Heart left ventricle (tissue), 16 donors: ENCODE results near the gene ARHGAP8. TPM values are rescaled to one million over a fixed set of nuclear protein-coding genes. Genes with fewer than 3 reads are reported as not detected.

ENCODE experiments used
- ATAC-seq, 4 donors: fragments of 200-7000 bp; cut with Tn5 transposase; one replicate each; pipeline ENCODE4 v1.9.1; 2020 to 2022; ENCODE audit warnings: moderate library complexity in 4 of 4, mild to moderate bottlenecking in 3 of 4, moderate number of reproducible peaks in 1 of 4
- DNase-seq, 5 donors: peaks; one replicate each; pipeline ENCODE4 v3.0.0-alpha.2; 2020
- H3K27ac ChIP-seq, 12 donors: fragments of 200-600 bp; sonication (generic) in 4 of 12; one replicate each; pipeline versions ENCODE4 v1.5.0 to v1.8.0; 2016 to 2022; ENCODE audit warnings: mild to moderate bottlenecking in 2 of 12
- H3K27me3 ChIP-seq, 9 donors: fragments of 200-600 bp; sonication (generic) in 2 of 9; one replicate each; pipeline versions ENCODE4 v1.5.1 to v1.8.0; 2016 to 2022; ENCODE audit warnings: mild to moderate bottlenecking in 3 of 9
- H3K36me3 ChIP-seq, 9 donors: fragments of 200-600 bp; sonication (generic) in 2 of 9; one replicate each; pipeline versions ENCODE4 v1.5.0 to v1.8.0; 2018 to 2022; ENCODE audit warnings: mild to moderate bottlenecking in 2 of 9
- H3K4me1 ChIP-seq, 12 donors: fragments of 200-600 bp; sonication (generic) in 4 of 12; one replicate each; pipeline versions ENCODE4 v1.5.0 to v1.8.0; 2016 to 2022; ENCODE audit warnings: mild to moderate bottlenecking in 3 of 12
- H3K4me3 ChIP-seq, 12 donors: fragments of 200-600 bp; sonication (generic) in 4 of 12; one replicate each; pipeline versions ENCODE4 v1.5.0 to v1.8.0; 2017 to 2022; ENCODE audit warnings: mild to moderate bottlenecking in 9 of 12, moderate library complexity in 4 of 12
- H3K9me3 ChIP-seq, 12 donors: fragments of 200-600 bp; sonication (generic) in 4 of 12; one replicate each; pipeline versions ENCODE4 v1.5.0 to v1.8.0; 2016 to 2022; ENCODE audit warnings: mild to moderate bottlenecking in 1 of 12
- CTCF ChIP-seq, 12 donors: fragments of 200-600 bp; sonication (generic) in 4 of 12; IDR thresholded peaks; one replicate each; pipeline versions ENCODE4 v1.5.0 to v1.8.0; 2018 to 2022; ENCODE audit warnings: antibody characterized with exemption in 12 of 12, mild to moderate bottlenecking in 5 of 12
- POLR2A ChIP-seq, 2 donors: fragments of 450-650 bp; IDR thresholded peaks; one replicate each; pipeline ENCODE4 v1.6.1; 2017; ENCODE audit warnings: antibody characterized with exemption in 2 of 2, mild to moderate bottlenecking in 2 of 2, moderate library complexity in 2 of 2
- WGBS, 4 donors: extraction: QIAGEN DNeasy Blood & Tissue Kit in 2 of 4; methylation state at CpG; one replicate each; pipeline versions ENCODE4 v1.1.5 to v1.1.7; 2013 to 2018; 5-methylcytosine and 5-hydroxymethylcytosine counted together
- intact Hi-C, 10 donors: fragments of 100-400 bp; cut with DNase I; formaldehyde crosslinking; loops; one replicate each; pipeline versions ENCODE4 v1.11.1 to v1.14.2; 2022
- polyA plus RNA-seq, 2 donors: library from polyadenylated mRNA; stranded (reverse); fragments of 200-250 nt; gene quantifications; one replicate each; pipeline ENCODE4 v1.2.3, GENCODE V29; 2013
- total RNA-seq, 9 donors: library from RNA; depleted of rRNA in 2 of 9; stranded (reverse); fragments of >200 nt in 2 of 9; fragmentation: NEBNext Ultra II Directional in 3 of 9; extraction: Animal tissue kit (Norgen Biotek cat#: 25700) in 3 of 9; gene quantifications; one replicate each; pipeline versions ENCODE4 v1.1.0 to v1.2.4, GENCODE V29; 2016 to 2023
- donor health status: ischemic (EF 13 %, LVEDD 7.1; RV severe dilation, severe dysfunction).
- donor health status: healthy with polysubstance abuse.
- donor health status: DM: no; HTN: yes; CAD: no.
- donor health status: DM: no; HTN: no; CAD: no.
- donor health status: ischemic (EF 25% LVEDD 6.9; RV normal size, moderate dysfunction).
- donor health status: ischemic (EF 25% LVEDD 5.7; RV mildly dilated, moderate dysfunction).
- donor health status: healthy.
- donor health status: DM: yes; HTN: yes; CAD: no.
- donor health status: ischemic (EF 35%, LVEDD 5.7; RV mildly dilated, moderate dysfunction).
- donor health status: nonischemic (EF 11% LVEDD 7.7; RV severe dilation, severe dysfunction).
- donor health status: DM: yes; HTN: yes; CAD: no.
- donor health status: PGD.
- donor health status: ischemic (EF 29% LVEDD 5.4; RV normal size, mild dysfunction).
- donor health status: nonischemic (EF 23%, LVEDD 6.1; RV moderate dilation, normal function).

ARHGAP8 gene
- total and polyA plus RNA-seq, 11 donors, result 0.08 to 1.3 (median 0.23) TPM; not detected in 7

GRCh38 chr22:44813416-44813815, 61.0 kb downstream of the ARHGAP8 start:
- Histone ChIP-seq H3K27ac (no peak overlapping the region), H3K4me3 (no peak overlapping the region), H3K4me1 (no peaks in the 10 kb centered on the region), H3K9me3 (peaks cover 0 to 5% (median 0%) of the 10 kb centered on the region in 12 donors), H3K27me3 (peaks cover 0 to 4% (median 0%) of the 10 kb centered on the region in 9 donors), H3K36me3 (no peaks in the 10 kb centered on the region)
- TF ChIP-seq POLR2A (IDR thresholded peaks at IDR 0.05) (no peak), CTCF (IDR thresholded peaks at IDR 0.05) (no peak)
- intact Hi-C loops, result no loop called here
- no peak for ATAC-seq
- WGBS, 4 donors, result 2 to 96% (median 70%) methylated on average over 2 of the region's 2 CpGs
- no peak for DNase-seq

- DNase-seq (peak in 1 of 5 donors; percentile 4), ATAC-seq (no peak)
- TF ChIP-seq CTCF (IDR thresholded peaks at IDR 0.05), result no peak
- no peak for TF ChIP-seq POLR2A (IDR thresholded peaks at IDR 0.05)
- H3K4me1 ChIP-seq, result no peaks in the 10 kb centered on the region
- peaks cover 0 to 5% (median 0%) of the 10 kb centered on the region in 12 donors for H3K9me3 ChIP-seq
- no peaks in the 10 kb centered on the region for H3K36me3 ChIP-seq
- no peak overlapping the region for H3K4me3 ChIP-seq
- WGBS, 4 donors, result 87 to 92% (median 88%) methylated on average over 20 to 25 of the region's 25 CpGs
- no peak overlapping the region for H3K27ac ChIP-seq
- intact Hi-C loops, result no loop called here
- peaks cover 0 to 4% (median 0%) of the 10 kb centered on the region in 9 donors for H3K27me3 ChIP-seq
These were observed 62.1 kb downstream of the ARHGAP8 start for GRCh38 chr22:44814266-44815098.

- intact Hi-C loops, result no loop called here
- TF ChIP-seq CTCF (IDR thresholded peaks at IDR 0.05) (no peak), POLR2A (IDR thresholded peaks at IDR 0.05) (no peak)
- Histone ChIP-seq H3K27me3 (peaks cover 0 to 9% (median 0%) of the 10 kb centered on the region in 9 donors), H3K27ac (no peak overlapping the region), H3K4me1 (no peaks in the 10 kb centered on the region), H3K4me3 (no peak overlapping the region), H3K9me3 (peaks cover 0 to 5% (median 0%) of the 10 kb centered on the region in 12 donors), H3K36me3 (no peaks in the 10 kb centered on the region)
- 74 to 80% (median 76%) methylated on average over 24 to 27 of the region's 27 CpGs for WGBS, 4 donors
- ATAC-seq (no peak), DNase-seq (peak in 1 of 5 donors; percentile 17)
These were observed 63.0 kb downstream of the ARHGAP8 start for GRCh38 chr22:44815099-44816070.

GRCh38 chr22:44816141-44816540, 63.8 kb downstream of the ARHGAP8 start:
- Histone ChIP-seq H3K4me1 (no peaks in the 10 kb centered on the region), H3K4me3 (no peak overlapping the region), H3K36me3 (no peaks in the 10 kb centered on the region), H3K27ac (no peak overlapping the region), H3K9me3 (peaks cover 0 to 5% (median 0%) of the 10 kb centered on the region in 12 donors), H3K27me3 (peaks cover 0 to 9% (median 0%) of the 10 kb centered on the region in 9 donors)
- DNase-seq (peak in 1 of 5 donors; percentile 9), ATAC-seq (no peak)
- TF ChIP-seq CTCF (IDR thresholded peaks at IDR 0.05), result no peak
- no peak for TF ChIP-seq POLR2A (IDR thresholded peaks at IDR 0.05)
- intact Hi-C loops, result no loop called here
- 59 to 69% (median 67%) methylated on average over 11 of the region's 11 CpGs for WGBS, 4 donors
